HG03064 (cell line): ENCODE measurements around the gene GMPPA.

Source experiments
- ATAC-seq: cut with Tn5 transposase; IDR thresholded peaks from one replicate; pipeline ENCODE4 v1.9.1; 2021; ENCODE audit warnings: low read depth; ENCODE audit not compliant: unreplicated experiment

The GMPPA gene

DNA sequence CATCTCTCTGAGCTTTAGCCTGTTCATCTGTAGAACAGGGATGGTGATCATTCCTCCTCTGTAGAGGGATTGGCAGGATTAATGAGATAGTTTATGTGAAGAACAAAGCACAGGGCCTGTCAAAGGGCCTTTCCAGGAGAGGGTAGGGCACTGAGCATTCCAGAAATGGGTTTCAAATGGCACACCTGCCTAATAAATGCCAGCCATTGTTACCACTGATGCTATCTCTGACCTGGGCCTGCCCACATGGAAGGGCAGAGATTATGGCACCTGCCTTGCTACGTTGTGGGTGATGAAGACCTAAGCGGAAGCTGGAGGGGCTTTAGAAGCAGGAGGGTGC lies 31.0 kb upstream of the GMPPA start:
- no peak for ATAC-seq

DNA sequence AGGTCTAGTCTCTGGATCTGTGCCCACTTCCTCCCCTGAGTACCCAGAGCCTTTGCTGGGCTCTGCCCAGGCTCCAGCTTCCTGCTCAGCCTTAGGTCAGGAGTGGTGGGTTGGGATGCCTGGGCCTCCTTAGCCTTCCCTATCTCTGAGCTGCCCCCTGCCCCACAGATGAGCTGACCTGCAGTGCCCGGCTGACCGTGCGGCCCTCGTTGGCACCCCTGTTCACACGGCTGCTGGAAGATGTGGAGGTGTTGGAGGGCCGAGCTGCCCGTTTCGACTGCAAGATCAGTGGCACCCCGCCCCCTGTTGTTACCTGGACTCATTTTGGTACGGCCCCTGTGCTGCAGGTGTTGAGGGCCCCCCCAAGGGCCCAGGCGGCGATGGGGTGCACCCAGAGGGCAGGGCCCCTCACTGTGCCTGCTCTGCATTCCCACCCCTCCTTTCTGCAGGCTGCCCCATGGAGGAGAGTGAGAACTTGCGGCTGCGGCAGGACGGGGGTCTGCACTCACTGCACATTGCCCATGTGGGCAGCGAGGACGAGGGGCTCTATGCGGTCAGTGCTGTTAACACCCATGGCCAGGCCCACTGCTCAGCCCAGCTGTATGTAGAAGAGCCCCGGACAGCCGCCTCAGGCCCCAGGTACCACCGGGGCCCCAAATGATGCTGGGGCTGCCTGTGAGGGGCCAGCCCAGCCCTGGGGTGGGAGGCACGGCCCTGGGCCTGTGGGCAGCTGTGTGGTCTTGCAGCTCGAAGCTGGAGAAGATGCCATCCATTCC lies 30.1 kb upstream of the GMPPA start:
- ATAC-seq, result no peak

DNA sequence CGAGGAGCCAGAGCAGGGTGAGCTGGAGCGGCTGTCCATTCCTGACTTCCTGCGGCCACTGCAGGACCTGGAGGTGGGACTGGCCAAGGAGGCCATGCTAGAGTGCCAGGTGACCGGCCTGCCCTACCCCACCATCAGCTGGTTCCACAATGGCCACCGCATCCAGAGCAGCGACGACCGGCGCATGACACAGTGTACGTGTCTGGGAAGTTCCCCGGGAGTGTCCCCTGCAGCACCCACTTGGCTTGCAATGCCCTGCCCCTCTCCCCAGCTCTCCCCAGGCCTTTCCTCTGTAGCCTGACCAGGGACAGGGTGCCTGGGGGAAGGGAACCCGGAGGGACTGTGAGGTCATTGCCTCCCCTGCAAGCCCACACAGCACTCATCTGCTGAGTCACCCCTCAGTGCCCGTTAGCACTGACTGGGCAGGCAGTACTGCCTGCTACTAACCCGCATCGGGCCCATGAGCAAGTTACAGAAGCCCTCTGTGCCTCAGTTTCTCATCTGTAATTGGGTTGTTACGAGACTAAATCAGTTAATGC lies 29.4 kb upstream of the GMPPA start:
- ATAC-seq, result no peak

DNA sequence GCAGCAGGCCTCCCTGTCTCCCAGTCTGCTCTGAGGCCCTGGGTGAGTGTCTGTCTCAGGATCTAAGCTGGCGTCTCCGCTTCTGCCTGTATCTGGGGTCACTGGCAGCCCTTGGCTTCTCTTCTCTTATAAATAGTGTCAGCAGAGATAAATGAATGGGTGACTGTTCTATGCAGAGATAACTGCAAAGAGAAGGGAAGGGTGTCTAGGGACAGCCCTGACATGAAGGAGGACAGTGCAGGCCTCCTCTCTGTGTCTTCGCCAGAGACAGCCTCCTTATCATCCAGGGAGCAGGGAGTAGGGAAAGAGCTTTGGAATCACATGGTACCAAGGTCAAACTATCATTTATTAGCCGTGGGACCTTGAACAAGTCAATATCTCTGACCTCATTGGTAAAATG lies 28.3 kb upstream of the GMPPA start:
- no peak for ATAC-seq

DNA sequence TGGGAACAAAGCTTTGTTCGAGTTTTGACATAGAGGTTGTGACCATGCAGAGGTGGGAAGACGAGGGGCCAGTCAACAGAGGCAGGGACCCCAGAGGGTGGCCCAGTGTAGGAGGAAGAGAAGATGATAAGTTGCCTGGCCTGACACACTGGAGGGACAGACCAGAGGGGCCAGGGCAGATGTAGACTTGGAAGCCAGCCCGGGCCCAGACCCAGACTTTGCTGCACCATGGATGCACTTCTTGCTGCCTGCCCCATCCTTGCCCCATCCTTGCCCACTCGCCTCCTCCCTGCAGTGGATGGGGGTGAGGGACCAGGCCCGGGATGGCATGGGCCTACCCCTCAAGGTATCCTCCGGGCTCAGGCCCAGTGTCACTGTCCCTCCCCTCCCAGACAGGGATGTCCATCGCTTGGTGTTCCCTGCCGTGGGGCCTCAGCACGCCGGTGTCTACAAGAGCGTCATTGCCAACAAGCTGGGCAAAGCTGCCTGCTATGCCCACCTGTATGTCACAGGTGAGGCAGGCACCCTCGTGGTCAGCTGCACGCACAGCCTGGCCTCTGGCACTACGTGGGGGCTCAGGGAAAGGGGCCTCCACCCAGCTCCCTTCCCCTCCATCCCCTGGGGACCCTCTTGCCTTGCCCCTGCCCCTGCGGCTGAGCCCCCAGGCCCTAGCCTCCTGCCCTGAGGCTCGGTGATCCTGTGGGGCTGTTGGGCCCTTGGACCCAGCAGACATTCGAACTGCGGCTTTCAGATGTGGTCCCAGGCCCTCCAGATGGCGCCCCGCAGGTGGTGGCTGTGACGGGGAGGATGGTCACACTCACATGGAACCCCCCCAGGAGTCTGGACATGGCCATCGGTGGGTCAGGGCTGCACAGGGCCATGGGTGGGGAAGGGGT lies 27.0 kb upstream of the GMPPA start:
- ATAC-seq, result no peak

DNA sequence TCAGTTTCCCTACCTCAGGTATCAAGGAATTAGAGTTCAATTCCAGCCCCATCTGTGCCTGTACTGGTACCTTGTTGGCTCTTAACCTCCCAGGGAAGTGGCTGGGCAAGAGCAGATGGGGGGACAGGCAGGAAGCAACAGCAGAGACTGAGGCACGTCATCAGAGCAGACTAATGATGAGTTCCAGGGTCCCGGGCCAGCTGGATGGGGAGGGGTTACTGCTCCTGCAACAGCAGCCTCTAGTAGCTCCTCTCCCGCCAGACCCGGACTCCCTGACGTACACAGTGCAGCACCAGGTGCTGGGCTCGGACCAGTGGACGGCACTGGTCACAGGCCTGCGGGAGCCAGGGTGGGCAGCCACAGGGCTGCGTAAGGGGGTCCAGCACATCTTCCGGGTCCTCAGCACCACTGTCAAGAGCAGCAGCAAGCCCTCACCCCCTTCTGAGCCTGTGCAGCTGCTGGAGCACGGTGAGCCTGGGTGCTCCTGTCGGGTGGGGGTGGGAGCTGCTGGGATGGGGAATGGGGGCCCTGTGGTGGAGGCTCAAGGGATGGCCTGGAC lies 26.0 kb upstream of the GMPPA start:
- no peak for ATAC-seq

DNA sequence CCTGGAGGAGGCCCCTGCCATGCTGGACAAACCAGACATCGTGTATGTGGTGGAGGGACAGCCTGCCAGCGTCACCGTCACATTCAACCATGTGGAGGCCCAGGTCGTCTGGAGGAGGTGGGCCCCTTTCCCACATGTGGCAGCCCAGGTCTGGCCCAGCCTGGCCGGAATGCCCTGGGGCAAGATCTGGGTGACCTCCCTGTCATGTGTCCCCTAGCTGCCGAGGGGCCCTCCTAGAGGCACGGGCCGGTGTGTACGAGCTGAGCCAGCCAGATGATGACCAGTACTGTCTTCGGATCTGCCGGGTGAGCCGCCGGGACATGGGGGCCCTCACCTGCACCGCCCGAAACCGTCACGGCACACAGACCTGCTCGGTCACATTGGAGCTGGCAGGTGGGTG lies 25.2 kb upstream of the GMPPA start:
- ATAC-seq, result no peak

DNA sequence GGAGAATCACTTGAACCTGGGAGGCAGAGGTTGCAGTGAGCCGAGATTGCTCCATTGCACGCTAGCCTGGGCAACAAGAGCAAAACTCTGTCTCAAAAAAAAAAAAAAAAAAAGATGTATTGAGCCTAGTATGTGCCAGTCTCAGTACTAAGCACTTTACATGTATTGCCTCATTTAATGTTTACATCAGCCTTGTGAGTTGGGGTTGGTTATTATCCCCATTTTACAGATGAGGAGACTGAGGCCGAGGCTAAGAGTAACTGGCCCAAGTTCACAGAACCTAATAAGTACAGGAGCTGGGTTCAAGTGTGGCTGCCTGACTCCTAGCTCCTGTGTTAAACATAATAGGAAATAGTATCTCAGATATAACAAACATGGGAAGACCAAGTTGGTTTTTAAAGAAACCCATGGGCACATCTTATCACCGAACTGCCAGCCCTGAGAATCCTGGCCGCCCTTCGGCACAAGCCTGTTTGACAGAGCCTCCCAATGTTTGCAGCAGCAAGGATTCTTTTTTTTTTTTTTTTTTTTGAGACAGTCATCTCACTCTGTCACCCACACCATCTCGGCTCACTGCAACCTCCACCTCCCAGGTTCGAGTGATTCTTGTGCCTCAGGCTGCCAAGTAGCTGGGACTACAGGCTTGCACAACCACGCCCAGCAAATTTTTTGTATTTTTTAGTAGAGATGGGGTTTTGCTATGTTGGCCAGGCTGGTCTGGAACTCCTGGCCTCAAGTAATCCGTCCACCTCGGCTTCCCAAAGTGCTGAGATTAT lies 24.2 kb upstream of the GMPPA start:
- ATAC-seq, result no peak

DNA sequence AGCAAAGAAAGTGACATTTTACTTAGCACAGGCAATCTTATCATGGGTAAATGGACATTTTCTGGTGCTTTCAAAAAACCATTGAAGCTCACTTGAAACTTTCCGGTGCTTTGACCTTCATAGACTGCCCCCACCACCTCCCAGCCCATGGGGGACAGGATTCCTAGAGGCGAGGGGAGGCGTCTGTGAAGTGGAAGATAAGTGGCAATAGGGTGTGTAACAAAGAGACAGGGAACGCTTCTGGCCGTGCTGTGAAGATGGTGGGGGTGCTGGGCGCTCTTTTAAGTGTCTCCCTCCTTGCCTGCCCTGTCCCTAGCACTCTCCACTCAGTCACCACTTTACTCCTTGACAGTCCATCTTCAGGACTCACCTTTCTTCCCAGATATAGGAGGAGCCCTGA lies 23.4 kb upstream of the GMPPA start:
- no peak for ATAC-seq

DNA sequence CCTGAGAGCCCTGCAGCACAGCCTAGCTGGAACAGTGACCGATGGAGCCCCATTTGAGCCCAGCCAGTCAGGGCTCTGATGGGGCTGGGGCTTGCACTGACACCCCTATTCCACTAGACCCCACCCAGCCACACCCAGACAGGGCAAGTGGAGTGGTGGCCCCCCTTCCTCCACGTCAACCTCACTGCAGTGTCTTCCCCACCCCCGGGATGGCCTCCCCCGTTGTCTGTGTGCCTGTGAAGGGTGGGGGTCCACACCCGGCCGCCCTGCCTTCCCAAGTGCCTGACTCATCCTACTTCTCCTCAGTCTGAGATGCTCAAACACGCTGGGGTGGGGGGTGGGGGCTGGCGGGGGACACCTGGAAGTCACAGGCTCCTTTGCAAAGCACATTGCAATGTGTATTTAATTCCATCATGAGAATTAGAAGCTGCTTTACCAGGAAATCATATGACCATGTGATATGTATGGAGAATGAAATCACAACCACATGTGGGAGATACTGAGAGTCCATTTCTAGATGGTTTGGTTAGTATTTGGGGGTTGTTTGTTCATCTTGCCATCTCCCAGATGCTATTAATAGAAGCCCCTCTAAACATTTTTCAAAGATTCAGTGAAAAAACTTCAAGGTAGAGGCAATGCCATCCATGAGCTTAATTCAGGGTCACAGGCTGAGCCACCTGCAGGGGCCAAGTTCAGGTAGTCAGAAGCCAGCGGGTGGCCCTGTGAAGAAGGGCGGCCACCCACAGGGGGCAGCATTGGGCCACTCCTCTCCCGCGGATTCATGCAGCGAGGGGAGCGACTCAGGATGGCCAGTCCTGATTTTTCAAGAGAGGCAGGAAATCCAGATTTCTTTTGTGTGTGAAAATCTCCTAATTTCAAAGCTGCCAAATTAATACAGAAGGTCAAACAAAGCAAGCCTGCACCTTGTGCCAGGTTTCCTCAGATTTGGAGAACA lies 22.7 kb upstream of the GMPPA start:
- no peak for ATAC-seq

DNA sequence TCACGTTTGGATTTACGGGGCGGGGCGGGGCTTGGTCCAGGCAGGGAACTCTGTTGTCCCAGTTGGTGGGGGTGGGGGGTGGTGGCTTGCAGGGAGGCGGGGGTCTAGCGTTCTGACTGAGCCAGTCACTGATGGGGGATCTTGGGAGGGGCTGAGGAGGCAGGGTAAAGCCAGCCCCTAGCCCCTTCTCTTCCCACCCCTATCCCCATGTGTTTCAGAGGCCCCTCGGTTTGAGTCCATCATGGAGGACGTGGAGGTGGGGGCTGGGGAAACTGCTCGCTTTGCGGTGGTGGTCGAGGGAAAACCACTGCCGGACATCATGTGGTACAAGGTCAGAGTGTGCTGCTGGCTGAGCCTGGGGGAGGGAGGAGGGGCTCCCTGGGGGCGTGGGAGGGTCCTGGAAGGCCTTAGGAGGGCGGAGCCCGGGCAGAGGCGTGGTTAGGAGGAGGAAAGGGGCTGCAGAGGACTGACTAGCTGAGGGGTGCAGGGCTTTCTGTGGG lies 22.0 kb upstream of the GMPPA start:
- no peak for ATAC-seq

DNA sequence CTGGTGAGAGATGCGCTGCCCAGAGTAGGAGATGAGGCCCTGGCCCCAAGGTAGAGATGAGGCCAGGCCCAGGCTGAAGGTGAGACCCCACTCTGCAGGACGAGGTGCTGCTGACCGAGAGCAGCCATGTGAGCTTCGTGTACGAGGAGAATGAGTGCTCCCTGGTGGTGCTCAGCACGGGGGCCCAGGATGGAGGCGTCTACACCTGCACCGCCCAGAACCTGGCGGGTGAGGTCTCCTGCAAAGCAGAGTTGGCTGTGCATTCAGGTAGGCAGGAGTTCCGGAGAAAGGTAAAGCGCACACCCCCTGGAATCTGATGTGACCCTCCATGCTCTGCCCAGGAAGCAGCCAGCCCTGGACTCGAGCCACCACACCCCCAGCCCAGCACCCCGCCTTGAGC lies 21.5 kb upstream of the GMPPA start:
- no peak for ATAC-seq

DNA sequence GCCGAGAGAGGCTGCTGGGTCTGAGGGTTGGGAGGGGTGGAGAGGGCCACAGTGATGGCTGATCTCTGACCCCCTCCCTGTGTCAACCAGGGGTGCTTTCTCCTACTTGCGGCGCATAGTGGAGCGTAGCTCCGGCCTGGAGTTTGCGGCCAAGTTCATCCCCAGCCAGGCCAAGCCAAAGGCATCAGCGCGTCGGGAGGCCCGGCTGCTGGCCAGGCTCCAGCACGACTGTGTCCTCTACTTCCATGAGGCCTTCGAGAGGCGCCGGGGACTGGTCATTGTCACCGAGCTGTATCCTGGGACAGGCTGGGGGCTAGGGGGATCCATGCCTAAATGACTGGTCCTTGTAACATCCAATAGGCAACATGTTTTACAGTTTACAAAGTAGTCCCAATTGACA lies 20.9 kb upstream of the GMPPA start:
- no peak for ATAC-seq

DNA sequence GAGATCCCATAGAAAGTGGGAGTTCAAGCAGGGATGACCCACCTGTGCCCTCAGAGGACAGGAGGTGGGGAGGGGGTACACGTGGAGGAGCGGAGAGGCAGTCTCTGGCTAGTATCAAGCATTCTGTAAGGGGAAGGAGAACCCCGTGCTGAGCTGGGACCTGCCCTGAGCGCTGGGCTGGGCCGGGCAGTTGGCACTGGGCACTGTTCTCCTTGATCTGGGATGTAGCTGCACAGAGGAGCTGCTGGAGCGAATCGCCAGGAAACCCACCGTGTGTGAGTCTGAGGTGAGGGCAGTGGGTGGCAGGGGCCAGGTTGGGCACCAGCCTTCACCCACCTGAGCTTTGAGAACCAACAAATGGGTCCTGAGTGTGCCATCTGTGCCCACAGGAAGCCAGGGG lies 19.8 kb upstream of the GMPPA start:
- ATAC-seq, result no peak

DNA sequence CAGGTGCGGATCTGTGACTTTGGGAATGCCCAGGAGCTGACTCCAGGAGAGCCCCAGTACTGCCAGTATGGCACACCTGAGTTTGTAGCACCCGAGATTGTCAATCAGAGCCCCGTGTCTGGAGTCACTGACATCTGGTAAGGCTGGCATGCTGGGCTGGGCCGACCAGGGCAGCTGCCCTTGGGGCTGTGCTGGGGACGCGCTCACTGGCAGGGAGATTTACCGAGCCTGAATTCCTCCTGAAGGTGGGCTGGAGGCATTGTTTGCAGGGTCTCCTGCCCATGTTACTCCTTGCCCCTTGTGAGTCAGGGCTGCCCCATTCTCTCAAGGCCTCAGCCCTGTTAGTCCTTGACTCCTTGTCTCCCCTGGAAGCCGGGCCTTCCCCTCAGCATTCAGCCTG lies 18.7 kb upstream of the GMPPA start:
- ATAC-seq, result no peak

DNA sequence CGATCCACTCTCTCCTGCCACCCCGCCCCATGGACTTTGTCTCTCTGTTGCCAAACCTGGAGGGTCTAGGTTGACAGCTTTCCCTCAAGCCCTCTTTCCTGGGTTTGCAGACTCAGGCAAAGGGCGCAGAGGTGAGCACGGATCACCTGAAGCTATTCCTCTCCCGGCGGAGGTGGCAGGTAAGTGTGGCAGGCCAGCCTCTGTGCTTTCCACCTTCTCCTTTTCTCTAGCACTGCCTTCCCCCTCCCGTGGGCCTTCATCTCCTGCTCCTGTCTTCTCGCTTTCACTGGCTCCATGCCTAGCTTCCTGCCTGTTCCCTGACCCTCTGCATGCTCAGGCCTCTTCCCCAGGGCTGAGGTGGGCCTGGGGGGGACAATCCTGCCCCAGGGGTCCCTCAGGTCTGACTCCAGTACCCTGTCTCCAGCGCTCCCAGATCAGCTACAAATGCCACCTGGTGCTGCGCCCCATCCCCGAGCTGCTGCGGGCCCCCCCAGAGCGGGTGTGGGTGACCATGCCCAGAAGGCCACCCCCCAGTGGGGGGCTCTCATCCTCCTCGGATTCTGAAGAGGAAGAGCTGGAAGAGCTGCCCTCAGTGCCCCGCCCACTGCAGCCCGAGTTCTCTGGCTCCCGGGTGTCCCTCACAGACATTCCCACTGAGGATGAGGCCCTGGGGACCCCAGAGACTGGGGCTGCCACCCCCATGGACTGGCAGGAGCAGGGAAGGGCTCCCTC lies 15.9 kb upstream of the GMPPA start:
- no peak for ATAC-seq

DNA sequence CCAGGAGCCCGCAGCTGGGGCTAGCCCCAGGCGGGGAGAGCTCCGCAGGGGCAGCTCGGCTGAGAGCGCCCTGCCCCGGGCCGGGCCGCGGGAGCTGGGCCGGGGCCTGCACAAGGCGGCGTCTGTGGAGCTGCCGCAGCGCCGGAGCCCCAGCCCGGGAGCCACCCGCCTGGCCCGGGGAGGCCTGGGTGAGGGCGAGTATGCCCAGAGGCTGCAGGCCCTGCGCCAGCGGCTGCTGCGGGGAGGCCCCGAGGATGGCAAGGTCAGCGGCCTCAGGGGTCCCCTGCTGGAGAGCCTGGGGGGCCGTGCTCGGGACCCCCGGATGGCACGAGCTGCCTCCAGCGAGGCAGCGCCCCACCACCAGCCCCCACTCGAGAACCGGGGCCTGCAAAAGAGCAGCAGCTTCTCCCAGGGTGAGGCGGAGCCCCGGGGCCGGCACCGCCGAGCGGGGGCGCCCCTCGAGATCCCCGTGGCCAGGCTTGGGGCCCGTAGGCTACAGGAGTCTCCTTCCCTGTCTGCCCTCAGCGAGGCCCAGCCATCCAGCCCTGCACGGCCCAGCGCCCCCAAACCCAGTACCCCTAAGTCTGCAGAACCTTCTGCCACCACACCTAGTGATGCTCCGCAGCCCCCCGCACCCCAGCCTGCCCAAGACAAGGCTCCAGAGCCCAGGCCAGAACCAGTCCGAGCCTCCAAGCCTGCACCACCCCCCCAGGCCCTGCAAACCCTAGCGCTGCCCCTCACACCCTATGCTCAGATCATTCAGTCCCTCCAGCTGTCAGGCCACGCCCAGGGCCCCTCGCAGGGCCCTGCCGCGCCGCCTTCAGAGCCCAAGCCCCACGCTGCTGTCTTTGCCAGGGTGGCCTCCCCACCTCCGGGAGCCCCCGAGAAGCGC lies 15.0 kb upstream of the GMPPA start:
- no peak for ATAC-seq
